Measurements from ENCODE around the gene TLR7. TPM values are rescaled to one million over a fixed set of nuclear protein-coding genes. Genes with fewer than 3 reads are reported as not detected.

Gene TLR7
- total and polyA plus RNA-seq, 9 of the 15 experiments (the other 6 are each of a cell fraction or from before 2014, with no cell fraction given): 0.04 to 0.13 (median 0.07) TPM; not detected in 6

DNA sequence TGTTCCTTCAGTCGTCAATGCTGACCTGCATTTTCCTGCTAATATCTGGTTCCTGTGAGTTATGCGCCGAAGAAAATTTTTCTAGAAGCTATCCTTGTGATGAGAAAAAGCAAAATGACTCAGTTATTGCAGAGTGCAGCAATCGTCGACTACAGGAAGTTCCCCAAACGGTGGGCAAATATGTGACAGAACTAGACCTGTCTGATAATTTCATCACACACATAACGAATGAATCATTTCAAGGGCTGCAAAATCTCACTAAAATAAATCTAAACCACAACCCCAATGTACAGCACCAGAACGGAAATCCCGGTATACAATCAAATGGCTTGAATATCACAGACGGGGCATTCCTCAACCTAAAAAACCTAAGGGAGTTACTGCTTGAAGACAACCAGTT, 52.2 kb downstream of the TLR7 start (continued):
- TF ChIP-seq NR4A1 (CRISPR knock-in tag; IDR thresholded peaks at IDR 0.05) (no peak), NR4A1 (tag; IDR thresholded peaks at IDR 0.05) (no peak), NCOA2 (IDR thresholded peaks at IDR 0.05; ENCODE audit: partially characterized antibody in 2 of 2) (no peak)

DNA sequence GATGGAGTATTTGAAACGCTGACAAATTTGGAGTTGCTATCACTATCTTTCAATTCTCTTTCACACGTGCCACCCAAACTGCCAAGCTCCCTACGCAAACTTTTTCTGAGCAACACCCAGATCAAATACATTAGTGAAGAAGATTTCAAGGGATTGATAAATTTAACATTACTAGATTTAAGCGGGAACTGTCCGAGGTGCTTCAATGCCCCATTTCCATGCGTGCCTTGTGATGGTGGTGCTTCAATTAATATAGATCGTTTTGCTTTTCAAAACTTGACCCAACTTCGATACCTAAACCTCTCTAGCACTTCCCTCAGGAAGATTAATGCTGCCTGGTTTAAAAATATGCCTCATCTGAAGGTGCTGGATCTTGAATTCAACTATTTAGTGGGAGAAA, 52.7 kb downstream of the TLR7 start:
- Histone ChIP-seq H3K4me1 (replicated peaks in 1 of 2; ENCODE audit: control insufficient read depth in 2 of 2, insufficient read depth in 2 of 2, low read length in 2 of 2) (peaks cover 0 to 5% of the 10 kb centered on the region in 2 experiments; a peak in 1 of 5 replicates), H3K27me3 (ENCODE audit: control insufficient read depth in 2 of 2, insufficient read depth in 2 of 2, low read length in 2 of 2) (no peaks in the 10 kb centered on the region), H3K27ac (ENCODE audit: extremely low read depth, low read depth, low read length) (no peak overlapping the region), H3K9me1 (ENCODE audit: control insufficient read depth, insufficient read depth, low read length) (no peaks in the 10 kb centered on the region), H3K9me3 (replicated peaks; ENCODE audit: control insufficient read depth, insufficient read depth, low read depth, low read length) (no peaks in the 10 kb centered on the region), H3K4me3 (no peak overlapping the region), H3K36me3 (ENCODE audit: control insufficient read depth, insufficient read depth, low read length) (no peaks in the 10 kb centered on the region), H2AFZ (ENCODE audit: low read depth, low read length) (no peak overlapping the region), H3K79me2 (ENCODE audit: control insufficient read depth, insufficient read depth, low read length) (no peaks in the 10 kb centered on the region), H3K9ac (ENCODE audit: insufficient read depth in 1 of 2, low read depth in 2 of 2, low read length in 2 of 2) (no peak overlapping the region), H3K4me2 (ENCODE audit: insufficient read depth, low read length) (no peak overlapping the region), H4K20me1 (replicated peaks; ENCODE audit: control insufficient read depth, insufficient read depth, low read length) (no peaks in the 10 kb centered on the region)
- intact Hi-C loops (cut with micrococcal nuclease) (no loop called here), in situ Hi-C loops (cut with MboI) (no loop called here)
- WGBS (ENCODE audit: insufficient coverage, low coverage, missing lambda C conversion rate): 65% methylated on average over 8 of the region's 8 CpGs
- FAIRE-seq (no peak), DNase-seq (ENCODE audit: extremely low read depth in 1 of 4, low spot score in 3 of 4) (no peak), ATAC-seq (no peak)
- TF ChIP-seq, protein P1, sequence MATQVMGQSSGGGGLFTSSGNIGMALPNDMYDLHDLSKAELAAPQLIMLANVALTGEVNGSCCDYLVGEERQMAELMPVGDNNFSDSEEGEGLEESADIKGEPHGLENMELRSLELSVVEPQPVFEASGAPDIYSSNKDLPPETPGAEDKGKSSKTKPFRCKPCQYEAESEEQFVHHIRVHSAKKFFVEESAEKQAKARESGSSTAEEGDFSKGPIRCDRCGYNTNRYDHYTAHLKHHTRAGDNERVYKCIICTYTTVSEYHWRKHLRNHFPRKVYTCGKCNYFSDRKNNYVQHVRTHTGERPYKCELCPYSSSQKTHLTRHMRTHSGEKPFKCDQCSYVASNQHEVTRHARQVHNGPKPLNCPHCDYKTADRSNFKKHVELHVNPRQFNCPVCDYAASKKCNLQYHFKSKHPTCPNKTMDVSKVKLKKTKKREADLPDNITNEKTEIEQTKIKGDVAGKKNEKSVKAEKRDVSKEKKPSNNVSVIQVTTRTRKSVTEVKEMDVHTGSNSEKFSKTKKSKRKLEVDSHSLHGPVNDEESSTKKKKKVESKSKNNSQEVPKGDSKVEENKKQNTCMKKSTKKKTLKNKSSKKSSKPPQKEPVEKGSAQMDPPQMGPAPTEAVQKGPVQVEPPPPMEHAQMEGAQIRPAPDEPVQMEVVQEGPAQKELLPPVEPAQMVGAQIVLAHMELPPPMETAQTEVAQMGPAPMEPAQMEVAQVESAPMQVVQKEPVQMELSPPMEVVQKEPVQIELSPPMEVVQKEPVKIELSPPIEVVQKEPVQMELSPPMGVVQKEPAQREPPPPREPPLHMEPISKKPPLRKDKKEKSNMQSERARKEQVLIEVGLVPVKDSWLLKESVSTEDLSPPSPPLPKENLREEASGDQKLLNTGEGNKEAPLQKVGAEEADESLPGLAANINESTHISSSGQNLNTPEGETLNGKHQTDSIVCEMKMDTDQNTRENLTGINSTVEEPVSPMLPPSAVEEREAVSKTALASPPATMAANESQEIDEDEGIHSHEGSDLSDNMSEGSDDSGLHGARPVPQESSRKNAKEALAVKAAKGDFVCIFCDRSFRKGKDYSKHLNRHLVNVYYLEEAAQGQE (IDR thresholded peaks at IDR 0.05; ENCODE audit: borderline replicate concordance): peak; percentile 23; the same call in 1 of the 2 replicates
- TF ChIP-seq, protein P1 (CRISPR knock-in tag; IDR thresholded peaks at IDR 0.05; ENCODE audit: low read depth): no peak
- no peak for TF ChIP-seq TAL1 (IDR thresholded peaks at IDR 0.05)
- POLR2A ChIA-PET: no interaction called here
- BruUV-seq (replicated peaks): no TSS peak
- CTCF ChIA-PET (ENCODE audit: low intra/inter-chr PET ratio): no interaction called here
